Fibroblast of villous mesenchyme (primary cell): ENCODE results near the gene BCL11A. TPM values are rescaled to one million over a fixed set of nuclear protein-coding genes. Genes with fewer than 3 reads are reported as not detected.

Experiments used
- DNase-seq: peaks from one replicate; pipeline ENCODE4 v3.0.0-alpha.2; 2010; ENCODE audit warnings: low read depth
- H3K4me3 ChIP-seq: 2 replicates; pipeline ENCODE4 v1.5.1; 2011; ENCODE audit warnings: low read depth, mild to moderate bottlenecking, low read length
- CTCF ChIP-seq: IDR thresholded peaks from 2 replicates; pipeline ENCODE4 v1.5.1; 2012; ENCODE audit warnings: low read depth, mild to moderate bottlenecking, low read length; ENCODE audit not compliant: insufficient read depth
- total RNA-seq: library from RNA; depleted of rRNA; stranded (reverse); fragments of >200 nt; gene quantifications from 2 replicates; pipeline ENCODE4 v1.2.3, GENCODE V29; 2012

BCL11A gene
- total RNA-seq, 1 donor = 0.43 TPM

DNA sequence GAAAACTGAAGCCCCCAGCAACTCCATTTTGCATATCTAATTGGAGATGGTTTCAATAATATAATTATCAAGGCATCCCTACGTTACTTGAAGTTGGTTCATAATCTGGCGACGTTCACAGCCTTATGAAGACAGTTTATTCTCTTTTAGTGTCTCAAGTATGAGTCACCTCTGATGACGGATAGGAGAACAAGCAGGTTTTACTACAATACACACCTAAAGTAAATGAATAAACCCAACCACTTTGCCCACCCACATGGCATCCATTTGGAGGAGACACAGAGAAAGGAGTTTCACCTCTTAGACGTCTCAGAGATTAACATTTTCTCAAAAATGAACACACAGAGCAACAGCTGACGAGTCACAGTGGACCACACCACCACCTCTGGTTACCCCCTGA lies 40.8 kb downstream of the BCL11A start:
- no peak overlapping the region for H3K4me3 ChIP-seq
- TF ChIP-seq CTCF = no peak
- no peak for DNase-seq

DNA sequence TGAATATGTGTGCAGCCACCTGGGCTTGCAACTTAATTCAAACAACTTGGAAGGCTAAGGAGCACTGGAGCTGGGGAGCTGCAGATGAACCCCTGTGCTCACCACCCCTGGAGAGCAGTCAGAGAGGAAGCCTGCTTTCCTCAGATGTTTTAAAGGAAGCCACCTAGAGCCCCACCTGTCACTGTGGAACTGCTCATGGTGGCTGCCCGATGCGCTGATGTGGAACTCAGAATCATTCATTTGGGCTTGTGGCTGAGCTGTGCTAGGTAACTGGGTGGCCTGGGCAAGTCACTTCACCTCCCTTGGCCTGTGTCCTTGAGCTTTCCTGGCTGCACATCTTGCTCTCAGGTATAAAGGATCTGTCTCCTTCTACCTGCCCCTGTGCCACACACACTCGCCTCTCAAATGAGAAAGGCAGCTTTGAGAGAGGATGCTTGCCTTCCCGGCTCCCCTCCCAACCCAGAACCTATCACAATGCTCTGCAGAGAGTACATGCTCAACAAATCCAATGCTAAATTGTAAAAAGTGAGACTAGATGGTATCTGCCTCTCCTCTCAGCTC lies 41.3 kb downstream of the BCL11A start:
- DNase-seq = no peak
- no peak for TF ChIP-seq CTCF
- no peak overlapping the region for H3K4me3 ChIP-seq

- DNase-seq = no peak
- no peak overlapping the region for H3K4me3 ChIP-seq
- TF ChIP-seq CTCF = no peak
These were observed 42.7 kb downstream of the BCL11A start for GRCh38 chr2:60510713-60511112.

GRCh38 chr2:60509066-60509465 lies 44.4 kb downstream of the BCL11A start:
- H3K4me3 ChIP-seq = no peak overlapping the region

GRCh38 chr2:60508339-60508917 lies 45.0 kb downstream of the BCL11A start:
- H3K4me3 ChIP-seq = no peak overlapping the region
- no peak for TF ChIP-seq CTCF
- DNase-seq = no peak

More at GRCh38 chr2:60509066-60509465, 44.4 kb downstream of the BCL11A start:
- no peak for DNase-seq
- TF ChIP-seq CTCF = no peak

GRCh38 chr2:60507211-60507965 lies 46.1 kb downstream of the BCL11A start:
- H3K4me3 ChIP-seq = no peak overlapping the region
- no peak for DNase-seq
- no peak for TF ChIP-seq CTCF
